NB4 (cell line): ENCODE data around the gene MAGEB4.

Source experiments
- POLR2A ChIP-seq: IDR thresholded peaks from 2 replicates; pipeline ENCODE4 v1.6.1; 2011; ENCODE audit warnings: mild to moderate bottlenecking; ENCODE audit not compliant: insufficient read length; ENCODE audit errors: extremely low read depth
- TF ChIP-seq, protein P1 (sequence below): IDR thresholded peaks from one replicate; pipeline ENCODE4 v1.5.1; 2012; ENCODE audit warnings: low read depth, low read length
- TF ChIP-seq, protein P2 (sequence below): IDR thresholded peaks from 2 replicates; pipeline ENCODE4 v1.6.1; 2011; ENCODE audit warnings: low read depth, low read length

DNA sequence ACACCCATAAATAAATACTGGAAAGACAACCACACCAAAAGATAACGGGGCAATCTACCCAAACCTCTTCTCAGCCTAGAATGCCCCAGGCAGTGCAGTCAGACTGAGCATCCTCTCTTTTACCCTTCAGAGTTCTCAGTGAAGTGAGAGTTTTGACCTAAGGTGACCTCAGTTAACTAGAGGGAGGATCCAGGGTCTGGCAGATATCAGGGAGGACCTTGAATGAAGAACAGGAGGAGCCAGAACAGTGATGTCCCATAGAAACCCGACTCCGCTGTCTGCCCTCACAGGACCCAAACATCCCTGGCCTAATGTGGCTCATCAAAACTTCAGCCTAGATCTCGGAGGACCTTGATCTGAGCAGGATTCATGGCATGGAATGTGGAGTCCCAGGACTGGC, 11.4 kb upstream of the MAGEB4 start, which contains the start of gene MAGEB3:
- TF ChIP-seq, protein P1, sequence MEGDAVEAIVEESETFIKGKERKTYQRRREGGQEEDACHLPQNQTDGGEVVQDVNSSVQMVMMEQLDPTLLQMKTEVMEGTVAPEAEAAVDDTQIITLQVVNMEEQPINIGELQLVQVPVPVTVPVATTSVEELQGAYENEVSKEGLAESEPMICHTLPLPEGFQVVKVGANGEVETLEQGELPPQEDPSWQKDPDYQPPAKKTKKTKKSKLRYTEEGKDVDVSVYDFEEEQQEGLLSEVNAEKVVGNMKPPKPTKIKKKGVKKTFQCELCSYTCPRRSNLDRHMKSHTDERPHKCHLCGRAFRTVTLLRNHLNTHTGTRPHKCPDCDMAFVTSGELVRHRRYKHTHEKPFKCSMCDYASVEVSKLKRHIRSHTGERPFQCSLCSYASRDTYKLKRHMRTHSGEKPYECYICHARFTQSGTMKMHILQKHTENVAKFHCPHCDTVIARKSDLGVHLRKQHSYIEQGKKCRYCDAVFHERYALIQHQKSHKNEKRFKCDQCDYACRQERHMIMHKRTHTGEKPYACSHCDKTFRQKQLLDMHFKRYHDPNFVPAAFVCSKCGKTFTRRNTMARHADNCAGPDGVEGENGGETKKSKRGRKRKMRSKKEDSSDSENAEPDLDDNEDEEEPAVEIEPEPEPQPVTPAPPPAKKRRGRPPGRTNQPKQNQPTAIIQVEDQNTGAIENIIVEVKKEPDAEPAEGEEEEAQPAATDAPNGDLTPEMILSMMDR = no peak
- TF ChIP-seq POLR2A = no peak
- TF ChIP-seq, protein P2, sequence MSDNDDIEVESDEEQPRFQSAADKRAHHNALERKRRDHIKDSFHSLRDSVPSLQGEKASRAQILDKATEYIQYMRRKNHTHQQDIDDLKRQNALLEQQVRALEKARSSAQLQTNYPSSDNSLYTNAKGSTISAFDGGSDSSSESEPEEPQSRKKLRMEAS = no peak
